PFSK-1 (cell line): Measurements from ENCODE around the gene OR9Q1.

Experiments used
- FOXP2 ChIP-seq: optimal IDR thresholded peaks from 2 replicates; pipeline ENCODE3; 2011; ENCODE audit warnings: borderline replicate concordance, control low read depth, inconsistent platforms; ENCODE audit not compliant: insufficient read depth; ENCODE audit errors: extremely low read length, extremely low read depth
- POLR2AphosphoS5 ChIP-seq: IDR thresholded peaks from 2 replicates; pipeline ENCODE4 v1.6.1; 2012; ENCODE audit warnings: low read depth, mild to moderate bottlenecking, control low read depth, low read length, moderate library complexity
- REST ChIP-seq, 2 experiments: IDR thresholded peaks; 2 replicates each; pipeline versions ENCODE4 v1.6.1 to v1.8.0; 2011 to 2012; ENCODE audit warnings: low read depth in 2 of 2, low read length in 2 of 2, control low read depth in 1 of 2, inconsistent platforms in 1 of 2, mild to moderate bottlenecking in 1 of 2, moderate library complexity in 1 of 2; ENCODE audit not compliant: insufficient read depth in 1 of 2
- SIN3A ChIP-seq: IDR thresholded peaks from 2 replicates; pipeline ENCODE4 v1.6.1; 2012; ENCODE audit warnings: mild to moderate bottlenecking, low read length, moderate library complexity, borderline replicate concordance; ENCODE audit not compliant: insufficient read depth
- TAF1 ChIP-seq: IDR thresholded peaks from 2 replicates; pipeline ENCODE4 v1.6.1; 2012; ENCODE audit warnings: low read length, control low read depth, borderline replicate concordance; ENCODE audit not compliant: insufficient read depth

OR9Q1 gene

GRCh38 chr11:58060535-58060934 lies 36.9 kb downstream of the OR9Q1 start:
- TF ChIP-seq REST (IDR thresholded peaks at IDR 0.05; ENCODE audit: insufficient read depth in 1 of 2, low read depth in 2 of 2, low read length in 2 of 2) (no peak), TAF1 (no peak), FOXP2 (no peak), POLR2AphosphoS5 (no peak), SIN3A (no peak)

DNA sequence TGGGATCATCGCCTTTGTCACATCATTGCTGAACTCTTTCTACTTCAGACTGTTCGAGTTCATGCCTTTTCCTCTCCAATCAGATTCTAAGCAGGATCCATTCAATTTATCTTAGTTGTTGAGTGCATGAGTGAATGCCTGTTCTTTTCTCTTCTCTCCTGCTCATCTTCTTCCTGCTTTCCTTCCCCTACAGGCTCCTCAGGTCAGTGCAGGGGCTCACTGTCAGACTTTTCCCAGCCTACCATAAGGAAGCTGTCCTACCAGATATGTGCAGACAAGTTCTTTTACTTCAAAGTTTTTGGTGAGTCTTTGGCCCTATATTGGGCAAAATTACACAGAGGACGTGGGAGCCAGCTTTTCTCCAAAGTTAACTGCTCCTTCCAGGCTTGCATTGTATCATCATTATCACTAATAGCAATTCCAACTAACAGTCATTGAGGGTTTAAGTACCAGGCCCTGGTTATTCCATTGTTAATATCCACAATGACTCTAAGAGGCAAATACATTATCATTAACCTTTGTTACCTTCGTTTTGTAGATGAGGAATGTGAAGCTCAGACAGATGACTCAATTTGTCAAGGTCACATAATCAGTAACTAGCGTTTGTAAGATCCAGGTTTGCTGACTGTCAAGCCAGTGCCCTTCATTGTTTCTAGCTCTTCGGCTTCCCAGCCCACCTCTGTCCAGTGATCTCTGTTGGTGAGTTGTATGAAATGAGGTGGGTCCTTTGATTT lies 37.4 kb downstream of the OR9Q1 start:
- TF ChIP-seq TAF1 (no peak), SIN3A (no peak), FOXP2 (no peak), REST (IDR thresholded peaks at IDR 0.05; ENCODE audit: insufficient read depth in 1 of 2, low read depth in 2 of 2, low read length in 2 of 2) (no peak), POLR2AphosphoS5 (no peak)

DNA sequence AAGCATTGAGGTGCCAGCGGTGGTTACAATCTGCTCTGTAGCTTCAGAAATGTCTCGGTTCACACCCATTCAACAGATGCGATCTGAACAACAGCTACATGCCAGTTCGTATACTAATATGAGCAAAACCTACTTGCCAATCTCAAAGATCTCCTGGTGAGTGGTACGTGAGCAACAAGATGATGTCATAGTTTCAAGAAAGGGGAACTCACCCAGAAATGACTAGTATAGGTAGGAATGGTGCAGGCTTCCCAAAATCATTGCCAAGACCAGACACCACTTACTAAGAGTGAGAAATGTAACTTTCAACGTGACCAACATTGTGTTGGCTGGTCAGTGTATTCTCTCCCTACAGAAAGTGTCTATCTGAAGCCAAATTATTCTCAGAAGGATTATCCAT lies 38.1 kb downstream of the OR9Q1 start:
- TF ChIP-seq SIN3A: no peak
- no peak for TF ChIP-seq POLR2AphosphoS5
- TF ChIP-seq TAF1: no peak
- TF ChIP-seq REST (IDR thresholded peaks at IDR 0.05; ENCODE audit: insufficient read depth in 1 of 2, low read depth in 2 of 2, low read length in 2 of 2): no peak
- no peak for TF ChIP-seq FOXP2

DNA sequence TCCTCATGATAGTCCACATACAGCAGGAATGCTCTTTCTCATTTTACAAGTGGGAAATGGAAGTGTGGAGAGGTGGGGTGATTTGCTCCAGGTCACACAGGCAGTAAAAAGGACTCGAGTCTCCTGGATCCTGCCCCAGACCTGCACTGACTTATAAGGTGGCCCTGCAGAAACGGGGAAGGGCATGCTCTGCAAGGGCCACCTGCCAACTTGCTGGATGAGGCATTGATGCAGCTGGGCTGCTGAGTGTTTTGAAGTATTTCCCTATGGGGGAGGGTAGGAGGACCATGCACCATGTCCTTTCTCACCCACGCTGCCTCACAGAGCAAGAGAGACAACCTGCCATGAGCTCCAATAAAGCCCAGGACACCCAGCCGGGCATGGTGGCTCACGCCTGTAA lies 44.0 kb downstream of the OR9Q1 start:
- TF ChIP-seq POLR2AphosphoS5 (no peak), TAF1 (no peak), SIN3A (no peak), FOXP2 (no peak), REST (IDR thresholded peaks at IDR 0.05; ENCODE audit: insufficient read depth in 1 of 2, low read depth in 2 of 2, low read length in 2 of 2) (no peak)
